Mesenchymal stem cell (in vitro differentiated cells and primary cell): ENCODE results near the gene CDKN2B-AS1.
A peak's percentile ranks its signal among the peaks of the same experiment; 100 is the strongest.

Experiments
- DNase-seq: peaks from one replicate; pipeline ENCODE4 v3.0.0-alpha.2; 2013
- H2AFZ ChIP-seq: one replicate; pipeline ENCODE4 v1.6.1; 2013; ENCODE audit warnings: low read depth, mild to moderate bottlenecking, control low read depth, inconsistent platforms, low read length, moderate library complexity
- H2AK5ac ChIP-seq: 2 replicates; pipeline ENCODE4 v1.6.1; 2013; ENCODE audit warnings: low read length, moderate library complexity, mild to moderate bottlenecking, inconsistent platforms; ENCODE audit not compliant: severe bottlenecking
- H2BK120ac ChIP-seq: one replicate; pipeline ENCODE4 v1.6.1; 2013; ENCODE audit warnings: low read depth, mild to moderate bottlenecking, inconsistent platforms, low read length, moderate library complexity
- H2BK12ac ChIP-seq, 2 experiments: one replicate each; pipeline ENCODE4 v1.6.1; 2013; ENCODE audit warnings: inconsistent platforms in 2 of 2, low read length in 2 of 2, mild to moderate bottlenecking in 2 of 2, moderate library complexity in 2 of 2, control low read depth in 1 of 2
- H2BK15ac ChIP-seq: one replicate; pipeline ENCODE4 v1.6.1; 2013; ENCODE audit warnings: mild to moderate bottlenecking, low read depth, inconsistent platforms; ENCODE audit not compliant: poor library complexity, severe bottlenecking
- H2BK5ac ChIP-seq: 2 replicates; pipeline ENCODE4 v1.6.1; 2013; ENCODE audit warnings: low read depth, mild to moderate bottlenecking, low read length, control low read depth, inconsistent platforms; ENCODE audit not compliant: poor library complexity, severe bottlenecking
- H3K14ac ChIP-seq, 2 experiments: one replicate each; pipeline ENCODE4 v1.6.1; 2013; ENCODE audit warnings: inconsistent platforms in 2 of 2, low read length in 2 of 2, control low read depth in 1 of 2, mild to moderate bottlenecking in 1 of 2, moderate library complexity in 1 of 2
- H3K18ac ChIP-seq, 2 experiments: one replicate each; pipeline ENCODE4 v1.6.1; 2013; ENCODE audit warnings: inconsistent platforms in 2 of 2, low read length in 2 of 2, control low read depth in 1 of 2, low read depth in 1 of 2, mild to moderate bottlenecking in 1 of 2
- H3K23ac ChIP-seq, 2 experiments: one replicate each; pipeline ENCODE4 v1.6.1; 2013; ENCODE audit warnings: inconsistent platforms in 2 of 2, low read length in 2 of 2, mild to moderate bottlenecking in 2 of 2, moderate library complexity in 2 of 2, control low read depth in 1 of 2
- H3K27ac ChIP-seq: 2 replicates; pipeline ENCODE4 v1.5.1; 2013; ENCODE audit warnings: mild to moderate bottlenecking, moderate library complexity, low read length, control low read depth, inconsistent platforms; ENCODE audit not compliant: poor library complexity, severe bottlenecking
- H3K27me3 ChIP-seq, 2 experiments: 2 replicates each; pipeline versions ENCODE4 v1.6.1 to v1.7.0; 2013; ENCODE audit warnings: low read length in 2 of 2, mild to moderate bottlenecking in 2 of 2, moderate library complexity in 2 of 2, control low read depth in 1 of 2, inconsistent platforms in 1 of 2; ENCODE audit not compliant: control insufficient read depth in 1 of 2, insufficient read depth in 1 of 2
- H3K36me3 ChIP-seq, 2 experiments: 2 replicates each; pipeline versions ENCODE4 v1.6.1 to v1.7.0; 2013; ENCODE audit warnings: low read length in 2 of 2, control low read depth in 1 of 2, inconsistent platforms in 1 of 2, low read depth in 1 of 2, mild to moderate bottlenecking in 1 of 2; ENCODE audit not compliant: insufficient read depth in 2 of 2, control insufficient read depth in 1 of 2
- H3K4ac ChIP-seq, 2 experiments: one replicate each; pipeline ENCODE4 v1.6.1; 2013; ENCODE audit warnings: inconsistent platforms in 2 of 2, low read length in 2 of 2, mild to moderate bottlenecking in 2 of 2, moderate library complexity in 2 of 2, control low read depth in 1 of 2, low read depth in 1 of 2
- H3K4me1 ChIP-seq: 2 replicates; pipeline ENCODE4 v1.6.1; 2013; ENCODE audit warnings: low read depth, low read length, control low read depth; ENCODE audit not compliant: control insufficient read depth, insufficient read depth
- H3K4me2 ChIP-seq: 2 replicates; pipeline ENCODE4 v1.6.1; 2013; ENCODE audit warnings: low read length, mild to moderate bottlenecking, inconsistent platforms; ENCODE audit not compliant: poor library complexity, severe bottlenecking
- H3K4me3 ChIP-seq, 2 experiments: 2 replicates each; pipeline versions ENCODE4 v1.5.1 to v1.7.0; 2013; ENCODE audit warnings: low read length in 2 of 2, mild to moderate bottlenecking in 2 of 2, control low read depth in 1 of 2, low read depth in 1 of 2; ENCODE audit not compliant: insufficient read depth in 1 of 2
- H3K79me1 ChIP-seq: replicated peaks from 2 replicates; pipeline ENCODE4 v1.6.1; 2013; ENCODE audit warnings: mild to moderate bottlenecking, control low read depth, low read length, inconsistent platforms; ENCODE audit not compliant: poor library complexity, severe bottlenecking
- H3K9ac ChIP-seq: 2 replicates; pipeline ENCODE4 v1.7.0; 2013; ENCODE audit warnings: mild to moderate bottlenecking, low read length, moderate library complexity
- H3K9me3 ChIP-seq: 2 replicates; pipeline ENCODE4 v1.7.0; 2013; ENCODE audit warnings: mild to moderate bottlenecking, low read length; ENCODE audit not compliant: control insufficient read depth
- H4K8ac ChIP-seq: one replicate; pipeline ENCODE4 v1.6.1; 2013; ENCODE audit warnings: inconsistent platforms, mild to moderate bottlenecking, low read length, moderate library complexity
- H4K91ac ChIP-seq: one replicate; pipeline ENCODE4 v1.6.1; 2013; ENCODE audit warnings: mild to moderate bottlenecking, low read length, inconsistent platforms
- WGBS: methylation state at CpG from one replicate; pipeline ENCODE4 v1.1.7; 2013; ENCODE audit warnings: mixed read lengths; 5-methylcytosine and 5-hydroxymethylcytosine counted together

CDKN2B-AS1 gene

GRCh38 chr9:22046243-22046885 lies 51.8 kb downstream of the CDKN2B-AS1 start:
- no peak overlapping the region for H2BK15ac ChIP-seq
- H3K27me3 ChIP-seq = no peaks in the 10 kb centered on the region
- no peaks in the 10 kb centered on the region for H3K36me3 ChIP-seq
- H2BK120ac ChIP-seq = no peak overlapping the region
- H3K79me1 ChIP-seq = no peaks in the 10 kb centered on the region
- no peak overlapping the region for H4K91ac ChIP-seq
- H3K4me1 ChIP-seq = no peaks in the 10 kb centered on the region
- no peak overlapping the region for H2AK5ac ChIP-seq
- H3K4ac ChIP-seq = no peak overlapping the region
- WGBS = 90% methylated on average over 1 of the region's 1 CpG
- no peak overlapping the region for H3K4me3 ChIP-seq
- no peak overlapping the region for H3K18ac ChIP-seq
- H2BK12ac ChIP-seq = no peak overlapping the region
- no peak overlapping the region for H2BK5ac ChIP-seq
- H2AFZ ChIP-seq = no peak overlapping the region
- no peak overlapping the region for H3K9ac ChIP-seq
- H3K9me3 ChIP-seq = no peaks in the 10 kb centered on the region
- H3K14ac ChIP-seq = no peak overlapping the region
- no peak overlapping the region for H3K4me2 ChIP-seq
- H3K27ac ChIP-seq = no peak overlapping the region
- H3K23ac ChIP-seq = no peak overlapping the region
- DNase-seq = no peak
- H4K8ac ChIP-seq = no peak overlapping the region

GRCh38 chr9:22047596-22047995 lies 53.0 kb downstream of the CDKN2B-AS1 start:
- Histone ChIP-seq H3K4ac (no peak overlapping the region), H2AK5ac (no peak overlapping the region), H3K4me1 (no peaks in the 10 kb centered on the region), H4K8ac (no peak overlapping the region), H2AFZ (no peak overlapping the region), H3K27me3 (no peaks in the 10 kb centered on the region), H2BK5ac (no peak overlapping the region), H3K14ac (no peak overlapping the region), H3K9ac (no peak overlapping the region), H3K27ac (no peak overlapping the region), H3K23ac (no peak overlapping the region), H2BK120ac (no peak overlapping the region), H2BK12ac (no peak overlapping the region), H4K91ac (no peak overlapping the region), H3K4me2 (no peak overlapping the region), H3K4me3 (no peak overlapping the region), H2BK15ac (no peak overlapping the region), H3K9me3 (no peaks in the 10 kb centered on the region), H3K79me1 (no peaks in the 10 kb centered on the region), H3K18ac (no peak overlapping the region), H3K36me3 (no peaks in the 10 kb centered on the region)
- DNase-seq = no peak
- WGBS = 98% methylated on average over 2 of the region's 2 CpGs

DNA sequence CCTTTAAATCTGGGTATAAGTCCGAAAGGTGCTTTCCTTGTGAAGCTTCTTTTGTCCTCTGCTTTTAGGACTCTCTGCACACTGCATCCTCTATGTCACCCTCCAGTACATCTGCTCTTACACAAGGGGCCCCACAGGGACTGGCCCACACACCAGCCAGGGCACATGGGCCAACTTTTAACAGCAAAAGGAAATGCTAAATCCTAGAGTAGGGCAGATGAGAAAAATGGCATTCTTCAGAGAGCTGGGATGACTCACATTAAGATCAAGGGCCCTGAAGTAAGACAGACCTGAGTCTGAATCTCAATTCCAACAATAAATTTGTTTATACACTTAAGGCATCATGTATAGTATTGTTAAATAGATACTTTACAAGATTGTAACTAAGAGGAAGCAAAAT lies 54.8 kb downstream of the CDKN2B-AS1 start:
- H2BK120ac ChIP-seq = no peak overlapping the region
- H3K4me2 ChIP-seq = no peak overlapping the region
- no peak overlapping the region for H3K4me3 ChIP-seq
- H3K9me3 ChIP-seq = no peaks in the 10 kb centered on the region
- H3K27me3 ChIP-seq = no peaks in the 10 kb centered on the region
- no peak overlapping the region for H2AFZ ChIP-seq
- no peak overlapping the region for H2BK15ac ChIP-seq
- DNase-seq = peak; percentile 44
- no peak overlapping the region for H2AK5ac ChIP-seq
- peak overlapping the region in 1 of 2 experiments; percentile 78 for H2BK12ac ChIP-seq
- H3K9ac ChIP-seq = no peak overlapping the region
- H3K18ac ChIP-seq = peak overlapping the region; percentile 37 to 69
- no peaks in the 10 kb centered on the region for H3K36me3 ChIP-seq
- peak overlapping the region in 1 of 2 experiments; percentile 24 for H3K4ac ChIP-seq
- H3K27ac ChIP-seq = peak overlapping the region; percentile 35
- H3K23ac ChIP-seq = peak overlapping the region in 1 of 2 experiments; percentile 67
- 86% methylated on average over 1 of the region's 1 CpG for WGBS
- no peak overlapping the region for H3K14ac ChIP-seq
- H4K91ac ChIP-seq = peak overlapping the region; percentile 85
- no peaks in the 10 kb centered on the region for H3K4me1 ChIP-seq
- H2BK5ac ChIP-seq = no peak overlapping the region
- no peaks in the 10 kb centered on the region for H3K79me1 ChIP-seq
- H4K8ac ChIP-seq = no peak overlapping the region

DNA sequence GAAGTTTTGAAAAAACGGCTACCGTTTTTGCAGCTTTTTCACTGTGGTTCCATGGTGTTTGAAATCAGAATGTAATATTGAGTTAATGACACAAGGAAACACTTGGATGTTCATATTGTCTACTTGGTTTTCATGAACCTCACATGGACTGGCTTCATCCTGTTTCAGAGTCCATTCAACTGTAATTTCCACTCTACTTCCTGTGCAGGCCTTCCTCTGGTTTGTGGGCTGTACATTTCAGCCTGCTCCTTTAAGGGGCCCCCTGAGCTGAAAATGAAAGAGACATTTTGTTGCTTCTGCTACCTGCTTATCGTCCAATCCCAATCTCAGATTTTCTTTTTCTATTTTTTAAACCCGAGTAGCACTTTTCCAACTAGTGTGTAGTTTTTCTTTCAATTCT lies 56.3 kb downstream of the CDKN2B-AS1 start:
- DNase-seq = no peak
- no peak overlapping the region for H2BK5ac ChIP-seq
- H3K79me1 ChIP-seq = no peaks in the 10 kb centered on the region
- no peaks in the 10 kb centered on the region for H3K27me3 ChIP-seq
- H2AK5ac ChIP-seq = no peak overlapping the region
- H4K8ac ChIP-seq = no peak overlapping the region
- no peaks in the 10 kb centered on the region for H3K36me3 ChIP-seq
- no peak overlapping the region for H3K14ac ChIP-seq
- H2BK120ac ChIP-seq = no peak overlapping the region
- no peak overlapping the region for H3K27ac ChIP-seq
- WGBS = 96% methylated on average over 4 of the region's 4 CpGs
- H3K18ac ChIP-seq = peak overlapping the region; percentile 40 to 73
- H2BK15ac ChIP-seq = no peak overlapping the region
- H4K91ac ChIP-seq = no peak overlapping the region
- peak overlapping the region in 1 of 2 experiments; percentile 92 for H2BK12ac ChIP-seq
- no peaks in the 10 kb centered on the region for H3K4me1 ChIP-seq
- no peak overlapping the region for H3K4me3 ChIP-seq
- peak overlapping the region in 1 of 2 experiments; percentile 37 for H3K4ac ChIP-seq
- no peaks in the 10 kb centered on the region for H3K9me3 ChIP-seq
- no peak overlapping the region for H3K4me2 ChIP-seq
- H2AFZ ChIP-seq = no peak overlapping the region
- H3K23ac ChIP-seq = no peak overlapping the region
- H3K9ac ChIP-seq = no peak overlapping the region
